ENCODE measurements around the gene BNC2.

GRCh38 chr9:16405421-16405820 lies 465.0 kb downstream of the BNC2 start:
- TF ChIP-seq GABPA (IDR thresholded peaks at IDR 0.05; ENCODE audit: low read depth) (no peak), POLR2AphosphoS5 (IDR thresholded peaks at IDR 0.05; ENCODE audit: low read depth) (no peak), REST (IDR thresholded peaks at IDR 0.05; ENCODE audit: insufficient replicate concordance, low read depth) (no peak)
